Type B pancreatic cell (in vitro differentiated cells): Measurements from ENCODE around the gene CPA2. TPM values are rescaled to one million over a fixed set of nuclear protein-coding genes. Genes with fewer than 3 reads are reported as not detected.
A peak's percentile ranks its signal among the peaks of the same experiment; 100 is the strongest.

Experiments used
- DNase-seq: peaks from one replicate; pipeline ENCODE4 v3.0.0; 2021; ENCODE audit warnings: mixed read lengths; ENCODE audit not compliant: unreplicated experiment; ENCODE audit errors: extremely low spot score
- H3K27ac Mint-ChIP-seq: 2 replicates; pipeline ENCODE4 v1.8.0; 2021; ENCODE audit warnings: mild to moderate bottlenecking, mixed read lengths
- H3K27me3 Mint-ChIP-seq: 2 replicates; pipeline ENCODE4 v1.8.0; 2021; ENCODE audit warnings: mixed read lengths
- H3K36me3 Mint-ChIP-seq: 2 replicates; pipeline ENCODE4 v1.8.0; 2021; ENCODE audit warnings: mixed read lengths
- H3K4me1 Mint-ChIP-seq: one replicate; pipeline ENCODE4 v1.8.0; 2021; ENCODE audit warnings: mixed read lengths; ENCODE audit not compliant: unreplicated experiment
- H3K4me3 Mint-ChIP-seq: 2 replicates; pipeline ENCODE4 v1.8.0; 2021; ENCODE audit warnings: mild to moderate bottlenecking, mixed read lengths
- H3K9me3 Mint-ChIP-seq: 2 replicates; pipeline ENCODE4 v1.8.0; 2021; ENCODE audit warnings: mixed read lengths
- CTCF ChIP-seq: fragments of 200-600 bp; sonication (generic); conservative IDR thresholded peaks from 2 replicates; pipeline ENCODE4 v1.5.0; 2021; ENCODE audit warnings: antibody characterized with exemption, mild to moderate bottlenecking
- total RNA-seq: library from RNA; stranded (reverse); gene quantifications from 2 replicates; pipeline ENCODE4 v1.2.1, GENCODE V29; 2021; ENCODE audit warnings: low replicate concordance

Gene CPA2
- total RNA-seq, 1 donor from 2014 or later = 19.8 TPM

GRCh38 chr7:130266961-130267321 lies 278 bp downstream of the CPA2 start:
- peaks cover 69% of the 10 kb centered on the region for H3K4me1 Mint-ChIP-seq
- no peak for DNase-seq
- no peaks in the 10 kb centered on the region for H3K36me3 Mint-ChIP-seq
- H3K4me3 Mint-ChIP-seq = peak overlapping the region; percentile 13
- TF ChIP-seq CTCF = no peak
- no peak overlapping the region for H3K27ac Mint-ChIP-seq
- no peaks in the 10 kb centered on the region for H3K27me3 Mint-ChIP-seq
- peaks cover 10% of the 10 kb centered on the region for H3K9me3 Mint-ChIP-seq

- Mint-ChIP-seq H3K27me3 (no peaks in the 10 kb centered on the region), H3K27ac (no peak overlapping the region), H3K4me3 (no peak overlapping the region), H3K9me3 (peaks cover 10% of the 10 kb centered on the region), H3K4me1 (peaks cover 72% of the 10 kb centered on the region), H3K36me3 (no peaks in the 10 kb centered on the region)
- no peak for DNase-seq
- no peak for TF ChIP-seq CTCF
Measured at GRCh38 chr7:130268463-130269317, 2.0 kb downstream of the CPA2 start.

GRCh38 chr7:130269318-130269694 lies 2.6 kb downstream of the CPA2 start:
- H3K27ac Mint-ChIP-seq = peak overlapping the region; percentile 43

GRCh38 chr7:130270947-130271800 lies 4.5 kb downstream of the CPA2 start:
- Mint-ChIP-seq H3K4me1 (peaks cover 72% of the 10 kb centered on the region), H3K27ac (peak overlapping the region; percentile 93), H3K4me3 (no peak overlapping the region), H3K36me3 (no peaks in the 10 kb centered on the region), H3K27me3 (no peaks in the 10 kb centered on the region), H3K9me3 (peaks cover 10% of the 10 kb centered on the region)
- no peak for TF ChIP-seq CTCF
- no peak for DNase-seq

More at GRCh38 chr7:130269318-130269694, 2.6 kb downstream of the CPA2 start:
- Mint-ChIP-seq H3K4me1 (peaks cover 72% of the 10 kb centered on the region), H3K36me3 (no peaks in the 10 kb centered on the region), H3K27me3 (no peaks in the 10 kb centered on the region), H3K4me3 (no peak overlapping the region), H3K9me3 (peaks cover 10% of the 10 kb centered on the region)
- no peak for DNase-seq
- no peak for TF ChIP-seq CTCF

- Mint-ChIP-seq H3K4me1 (peaks cover 70% of the 10 kb centered on the region), H3K36me3 (no peaks in the 10 kb centered on the region), H3K4me3 (peak overlapping the region; percentile 82), H3K27ac (peak overlapping the region; percentile 93), H3K27me3 (no peaks in the 10 kb centered on the region), H3K9me3 (peaks cover 10% of the 10 kb centered on the region)
- no peak for DNase-seq
- TF ChIP-seq CTCF = no peak
Measured at GRCh38 chr7:130272381-130273080, 5.9 kb downstream of the CPA2 start.
